Glomerular endothelial cell (primary cell): ENCODE data around the gene BMERB1. TPM values are rescaled to one million over a fixed set of nuclear protein-coding genes. Genes with fewer than 3 reads are reported as not detected.
"Not testable (repeated sequence)": the region's sequence is repeated elsewhere in the genome, so short reads cannot be mapped to it uniquely, and the experiment has no call there.

ENCODE experiments used
- DNase-seq: peaks from one replicate; pipeline ENCODE4 v3.0.0-alpha.2; 2011; ENCODE audit warnings: low read depth, low spot score; ENCODE audit errors: extremely low read depth
- total RNA-seq: library from RNA; depleted of rRNA; stranded (reverse); fragments of >200 nt; gene quantifications from 2 replicates; pipeline ENCODE4 v1.2.3, GENCODE V29; 2015

BMERB1 gene
- total RNA-seq, 1 donor from 2014 or later: 48.1 TPM

DNA sequence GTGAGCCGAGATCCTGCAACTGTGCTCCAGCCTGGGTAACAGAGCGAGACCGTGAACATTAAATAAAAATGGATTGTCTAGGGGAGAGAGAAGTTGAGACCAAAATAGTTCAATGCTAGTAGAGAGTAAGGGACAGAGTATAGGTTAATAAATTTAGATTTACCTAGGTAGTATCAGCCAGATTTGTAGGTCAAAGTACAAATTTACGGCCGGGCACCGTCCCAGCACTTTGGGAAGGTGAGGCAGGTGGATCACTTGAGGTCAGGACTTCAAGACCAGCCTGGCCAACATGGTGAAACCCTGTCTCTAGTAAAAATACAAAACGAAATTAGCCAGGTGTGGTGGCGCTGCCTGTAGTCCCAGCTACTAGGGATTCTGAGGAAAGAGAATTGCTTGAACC lies 12.2 kb upstream of the BMERB1 start:
- no peak for DNase-seq

- DNase-seq: no peak
These were observed 8.5 kb upstream of the BMERB1 start for GRCh38 chr16:15425861-15426260.

DNA sequence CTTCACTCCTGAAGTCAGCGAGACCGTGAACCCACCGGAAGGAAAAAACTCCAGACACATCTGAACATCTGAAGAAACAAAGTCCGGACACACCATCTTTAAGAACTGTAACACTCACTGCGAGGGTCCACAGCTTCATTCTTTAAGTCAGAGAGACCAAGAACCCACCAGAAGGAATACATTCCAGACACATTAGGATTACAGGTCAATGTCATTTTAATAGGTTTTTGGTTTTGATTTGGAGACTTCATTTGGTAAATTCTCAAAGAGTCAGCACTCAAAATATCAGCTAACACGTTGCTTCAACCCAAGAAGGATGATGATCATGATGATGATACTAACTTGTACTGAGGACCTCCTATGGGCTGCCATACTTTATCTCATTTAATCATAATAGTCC lies 7.6 kb upstream of the BMERB1 start:
- no peak for DNase-seq

- DNase-seq: peak; percentile 39
These were observed 6.6 kb upstream of the BMERB1 start for GRCh38 chr16:15427648-15428239.

- not testable (repeated sequence) for DNase-seq
These were observed 3.5 kb upstream of the BMERB1 start for GRCh38 chr16:15430884-15431283.

DNA sequence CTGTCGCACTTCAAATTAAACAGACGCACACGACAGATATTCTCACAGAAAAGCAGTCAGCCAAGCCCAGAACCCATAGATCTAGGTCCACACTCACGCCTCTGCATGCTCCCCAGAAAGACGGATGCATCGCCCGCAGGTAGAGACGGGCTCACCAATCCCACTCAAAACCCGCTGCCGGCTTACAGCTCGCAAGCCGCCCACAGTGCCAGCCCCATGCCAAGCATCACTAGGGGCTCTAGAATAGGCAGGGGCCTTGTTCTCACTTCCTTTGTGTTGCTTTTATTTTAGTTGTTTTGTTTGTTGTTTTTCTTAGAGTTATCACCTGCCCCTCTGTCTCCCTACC lies 336 bp upstream of the BMERB1 start:
- DNase-seq: no peak

GRCh38 chr16:15435216-15435864 lies 952 bp downstream of the BMERB1 start:
- no peak for DNase-seq

- DNase-seq: no peak
These were observed 4.7 kb downstream of the BMERB1 start for GRCh38 chr16:15439102-15439501.

DNA sequence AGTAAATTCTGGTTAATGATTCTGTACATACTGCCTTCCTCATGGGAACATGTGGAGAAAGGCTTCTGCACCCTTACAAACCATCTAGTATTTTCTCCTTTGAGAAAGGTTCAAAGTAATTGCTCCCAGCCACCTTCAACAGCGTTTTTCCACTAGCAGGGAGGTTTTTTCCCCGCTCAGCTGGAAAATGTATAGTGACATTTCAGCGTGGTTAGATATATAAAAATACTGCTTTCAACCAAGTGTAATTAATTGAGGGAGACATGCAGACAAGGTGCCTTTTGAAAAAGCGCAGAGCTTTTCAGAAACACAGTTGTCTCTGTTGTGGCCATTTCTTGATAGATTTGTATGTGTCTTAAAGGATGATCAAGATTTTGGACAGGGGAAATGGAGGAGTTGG lies 5.1 kb downstream of the BMERB1 start:
- DNase-seq: no peak

DNA sequence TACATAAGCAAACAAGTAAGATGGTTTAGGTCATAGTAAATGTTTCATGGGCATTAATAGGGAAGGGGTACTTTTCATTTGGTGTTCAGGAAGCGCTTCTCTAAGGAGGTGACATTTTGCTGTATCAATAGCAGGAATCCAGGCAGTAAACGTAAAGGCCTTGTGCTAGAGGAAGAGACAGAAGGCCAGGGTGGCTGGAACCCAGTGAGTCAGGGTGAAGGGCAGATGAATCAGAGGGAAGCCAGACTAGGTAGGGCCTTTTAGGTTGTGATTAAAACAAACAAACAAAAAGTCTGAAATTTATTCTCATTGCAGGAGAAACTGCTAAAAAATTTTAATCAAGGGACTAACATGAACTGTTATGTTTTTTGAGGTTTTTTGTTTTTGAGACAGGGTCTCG lies 6.5 kb downstream of the BMERB1 start:
- no peak for DNase-seq

GRCh38 chr16:15442140-15442539 lies 7.8 kb downstream of the BMERB1 start:
- not testable (repeated sequence) for DNase-seq

- DNase-seq: no peak
These were observed 9.4 kb downstream of the BMERB1 start for GRCh38 chr16:15443753-15444152.

DNA sequence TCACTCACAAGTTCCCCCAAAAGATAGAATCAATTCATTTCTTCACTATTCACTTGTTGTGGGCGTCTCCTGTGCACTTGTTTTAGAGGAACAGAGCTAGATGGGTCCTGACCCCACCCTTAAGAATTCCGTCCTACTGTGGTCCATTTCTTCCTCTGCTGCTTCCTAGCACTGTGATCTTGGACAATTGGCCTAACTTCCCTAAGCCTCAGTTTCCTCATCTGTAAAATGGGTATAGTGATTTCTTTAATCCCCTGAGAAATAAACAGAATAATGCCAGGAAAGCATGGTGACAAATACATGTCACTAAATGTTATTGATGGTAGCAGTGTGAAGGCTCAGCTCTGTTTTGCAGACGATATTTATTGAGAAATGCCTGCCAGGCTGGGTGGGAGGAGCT lies 9.9 kb downstream of the BMERB1 start:
- no peak for DNase-seq

DNA sequence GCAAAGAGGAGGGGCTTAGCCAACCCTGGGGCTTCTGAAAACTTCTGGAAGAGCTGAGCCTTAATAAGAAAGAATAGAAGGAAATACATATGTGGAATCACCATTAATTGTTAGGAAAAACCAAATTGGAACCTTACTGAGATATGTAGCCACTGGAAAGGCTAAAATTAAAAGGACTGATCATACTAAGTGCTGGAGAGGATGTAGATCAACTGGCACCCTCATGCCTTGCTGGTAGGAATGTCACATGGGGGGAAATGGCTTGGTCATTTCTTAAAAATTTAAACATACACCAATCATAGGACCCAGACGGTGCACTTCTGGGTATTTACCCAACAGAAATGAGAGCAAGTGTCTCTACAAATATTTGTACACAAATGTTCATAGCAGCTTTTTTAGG lies 11.1 kb downstream of the BMERB1 start:
- DNase-seq: no peak

- DNase-seq: no peak
These were observed 12.5 kb downstream of the BMERB1 start for GRCh38 chr16:15446901-15447300.

DNA sequence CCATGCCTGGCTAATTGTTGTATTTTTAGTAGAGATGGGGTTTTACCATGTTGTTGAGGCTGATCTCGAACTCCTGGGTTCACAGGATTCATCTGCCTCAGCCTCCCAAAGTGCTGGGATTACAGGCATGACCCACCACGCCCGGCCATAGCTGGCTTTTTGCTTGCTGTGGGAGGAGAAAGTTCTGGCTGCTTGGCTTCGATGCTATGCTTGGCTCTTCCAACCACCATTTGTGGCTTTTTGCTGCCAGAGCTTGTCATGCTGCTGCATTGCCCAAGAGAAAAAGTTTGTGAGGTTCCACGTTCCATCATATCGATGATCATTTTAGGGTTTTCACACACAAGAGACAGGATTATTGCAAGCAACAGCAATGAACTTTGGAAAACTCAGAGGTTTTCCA lies 16.2 kb downstream of the BMERB1 start:
- DNase-seq: no peak

DNA sequence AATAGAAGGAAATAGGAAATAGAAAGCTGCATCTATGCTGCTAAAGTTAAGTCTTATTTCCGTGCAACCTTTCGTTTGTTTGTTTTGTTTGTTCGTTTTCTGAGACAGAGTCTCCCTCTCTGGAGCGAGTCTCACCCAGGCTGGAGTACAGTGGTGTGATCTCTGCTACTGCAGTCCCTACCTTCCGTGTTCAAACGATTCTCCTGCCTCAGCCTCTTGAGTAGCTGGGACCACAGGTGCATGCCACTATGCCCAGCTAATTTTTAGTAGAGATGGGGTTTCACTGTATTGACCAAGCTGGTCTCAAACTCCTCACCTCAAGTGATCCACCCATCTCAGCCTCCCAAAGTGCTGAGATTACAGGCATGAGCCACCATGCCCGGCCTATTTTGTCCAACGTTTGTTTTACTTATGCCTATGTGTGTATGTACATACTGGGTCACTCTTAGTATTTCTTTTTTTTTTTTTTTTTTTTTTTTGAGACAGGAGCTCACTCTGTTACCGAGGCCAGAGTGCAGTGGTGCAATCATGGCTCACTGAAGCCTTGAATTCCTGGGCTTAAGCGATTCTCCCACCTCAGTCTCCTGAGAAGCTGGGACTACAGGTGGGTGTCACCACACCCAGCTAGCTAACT lies 16.8 kb downstream of the BMERB1 start:
- no peak for DNase-seq

DNA sequence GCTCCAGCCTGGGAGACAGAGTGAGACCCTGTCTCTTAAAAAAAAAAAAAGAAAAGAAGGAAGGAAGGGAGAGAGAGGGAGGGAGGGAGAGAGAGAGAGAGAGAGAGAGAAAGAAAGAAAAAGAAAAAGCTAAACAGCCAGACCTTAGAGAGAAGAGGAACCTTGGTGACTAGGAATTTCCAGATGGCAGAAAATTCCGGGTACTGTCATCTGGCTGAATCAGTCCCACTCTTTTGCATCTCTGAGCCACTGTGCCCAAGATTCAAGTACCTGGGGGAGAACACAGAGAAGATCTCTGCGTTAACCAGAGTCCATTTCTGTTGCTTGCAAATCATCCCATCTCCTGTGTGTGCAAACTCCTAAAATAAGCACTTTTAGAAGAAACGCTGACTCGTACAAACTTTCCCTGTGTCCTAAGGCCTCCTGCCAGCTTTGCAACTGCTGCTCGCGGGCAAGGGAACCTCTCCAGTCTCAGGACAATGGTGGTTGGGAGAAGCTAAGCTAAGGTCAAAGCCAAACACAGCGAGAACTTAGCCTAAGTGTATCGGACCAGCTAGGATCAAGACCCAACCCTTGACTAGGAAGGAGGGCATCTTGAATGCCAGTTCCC lies 18.0 kb downstream of the BMERB1 start:
- DNase-seq: no peak

- DNase-seq: not testable (repeated sequence)
These were observed 18.9 kb downstream of the BMERB1 start for GRCh38 chr16:15453296-15453695.

GRCh38 chr16:15454933-15455332 lies 20.5 kb downstream of the BMERB1 start:
- not testable (repeated sequence) for DNase-seq

DNA sequence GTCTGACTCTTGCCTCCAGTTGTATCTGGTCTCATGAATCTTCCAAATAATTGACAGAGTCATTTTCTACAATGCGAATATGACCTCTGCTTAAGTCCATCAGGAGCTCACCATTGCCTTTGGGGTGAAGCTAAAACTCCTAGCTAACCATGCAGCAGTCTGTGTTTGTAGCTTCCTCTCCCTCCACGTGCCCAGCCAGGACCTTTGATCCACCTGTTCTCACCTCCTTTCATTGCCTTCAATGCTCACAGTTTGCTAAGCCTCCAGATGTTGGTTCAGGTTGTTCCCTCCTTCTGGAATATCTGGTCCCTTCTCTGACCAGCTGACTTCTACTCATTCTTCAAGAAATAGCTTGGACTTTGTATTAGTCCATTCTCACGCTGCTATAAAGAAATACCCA lies 23.0 kb downstream of the BMERB1 start:
- DNase-seq: no peak

GRCh38 chr16:15457958-15458357 lies 23.6 kb downstream of the BMERB1 start:
- no peak for DNase-seq
